Mesodermal cell (in vitro differentiated cells): ENCODE measurements around the gene PDILT.

ENCODE experiments used
- H3K27ac ChIP-seq: 2 replicates; pipeline ENCODE4 v1.7.0; 2013; ENCODE audit warnings: mild to moderate bottlenecking, low read depth, low read length, moderate library complexity; ENCODE audit not compliant: severe bottlenecking
- H3K36me3 ChIP-seq: 2 replicates; pipeline ENCODE4 v1.7.1; 2013; ENCODE audit warnings: mild to moderate bottlenecking, low read length, moderate library complexity; ENCODE audit not compliant: control insufficient read depth, insufficient read depth
- H3K4me1 ChIP-seq: one replicate; pipeline ENCODE4 v1.7.1; 2013; ENCODE audit warnings: mild to moderate bottlenecking, low read length; ENCODE audit not compliant: insufficient read depth, control insufficient read depth, poor library complexity, severe bottlenecking
- H3K4me3 ChIP-seq: 2 replicates; pipeline ENCODE4 v1.7.0; 2013; ENCODE audit warnings: low read length, control low read depth, mild to moderate bottlenecking; ENCODE audit not compliant: insufficient read depth, poor library complexity, severe bottlenecking; ENCODE audit errors: extremely low read depth
- H3K9me3 ChIP-seq: 2 replicates; pipeline ENCODE4 v1.7.1; 2013; ENCODE audit warnings: mild to moderate bottlenecking, low read length, moderate library complexity; ENCODE audit not compliant: control insufficient read depth
- WGBS, 2 experiments: methylation state at CpG; one replicate each; pipeline ENCODE4 v1.1.5; 2013; ENCODE audit warnings: missing lambda C conversion rate in 2 of 2; ENCODE audit not compliant: insufficient coverage in 2 of 2; 5-methylcytosine and 5-hydroxymethylcytosine counted together

Gene PDILT

GRCh38 chr16:20363191-20363590 lies 41.3 kb downstream of the PDILT start:
- 80% methylated on average over 2 of the region's 2 CpGs; no CpG with 5 or more reads in 1 of the 2 experiments for WGBS, 2 experiments
- Histone ChIP-seq H3K36me3 (no peaks in the 10 kb centered on the region), H3K4me3 (no peak overlapping the region), H3K4me1 (no peaks in the 10 kb centered on the region), H3K9me3 (no peaks in the 10 kb centered on the region), H3K27ac (no peak overlapping the region)

GRCh38 chr16:20359997-20360396 lies 44.5 kb downstream of the PDILT start:
- no peaks in the 10 kb centered on the region for H3K4me1 ChIP-seq
- no peaks in the 10 kb centered on the region for H3K36me3 ChIP-seq
- no peak overlapping the region for H3K4me3 ChIP-seq
- 27 to 50% methylated on average over 2 of the region's 2 CpGs for WGBS, 2 experiments
- H3K9me3 ChIP-seq: no peaks in the 10 kb centered on the region
- H3K27ac ChIP-seq: no peak overlapping the region

- H3K36me3 ChIP-seq: no peaks in the 10 kb centered on the region
- no peaks in the 10 kb centered on the region for H3K4me1 ChIP-seq
- H3K27ac ChIP-seq: no peak overlapping the region
- H3K9me3 ChIP-seq: no peaks in the 10 kb centered on the region
- WGBS, 2 experiments: 73 to 79% methylated on average over 5 to 6 of the region's 7 CpGs
- H3K4me3 ChIP-seq: no peak overlapping the region
Observed at GRCh38 chr16:20355114-20355782, 49.3 kb downstream of the PDILT start.

- no peaks in the 10 kb centered on the region for H3K4me1 ChIP-seq
- H3K4me3 ChIP-seq: no peak overlapping the region
- no peaks in the 10 kb centered on the region for H3K9me3 ChIP-seq
- no peaks in the 10 kb centered on the region for H3K36me3 ChIP-seq
- H3K27ac ChIP-seq: no peak overlapping the region
Observed at GRCh38 chr16:20353379-20353778, 51.2 kb downstream of the PDILT start.

- Histone ChIP-seq H3K27ac (no peak within 1 kb of the TSS), H3K4me1 (no peaks in the 10 kb centered on the region), H3K9me3 (no peaks in the 10 kb centered on the region), H3K36me3 (no peaks in the 10 kb centered on the region), H3K4me3 (no peak within 1 kb of the TSS)
- 100% methylated on average over 1 of the region's 2 CpGs for WGBS, 2 experiments
Observed at GRCh38 chr16:20352615-20353014, 51.9 kb downstream of the PDILT start, which contains the start of gene UMOD. Gene UMOD, minus strand, starts transcription at chr16:20352715. Its CDS starts 1,978 bp downstream, at chr16:20350737.

- no peaks in the 10 kb centered on the region for H3K36me3 ChIP-seq
- H3K27ac ChIP-seq: no peak overlapping the region
- no peak overlapping the region for H3K4me3 ChIP-seq
- no peaks in the 10 kb centered on the region for H3K4me1 ChIP-seq
- 90 to 93% methylated on average over 2 of the region's 6 CpGs for WGBS, 2 experiments
- H3K9me3 ChIP-seq: no peaks in the 10 kb centered on the region
Observed at GRCh38 chr16:20349615-20350014, 54.9 kb downstream of the PDILT start.

- no peak overlapping the region for H3K4me3 ChIP-seq
- no peaks in the 10 kb centered on the region for H3K9me3 ChIP-seq
- no peak overlapping the region for H3K27ac ChIP-seq
- 94 to 95% methylated on average over 74 to 76 of the region's 77 CpGs for WGBS, 2 experiments
- H3K36me3 ChIP-seq: no peaks in the 10 kb centered on the region
- no peaks in the 10 kb centered on the region for H3K4me1 ChIP-seq
Observed at GRCh38 chr16:20348365-20349185, 56.0 kb downstream of the PDILT start.

GRCh38 chr16:20347666-20348364 lies 56.7 kb downstream of the PDILT start:
- Histone ChIP-seq H3K9me3 (no peaks in the 10 kb centered on the region), H3K4me3 (no peak overlapping the region), H3K4me1 (no peaks in the 10 kb centered on the region), H3K36me3 (no peaks in the 10 kb centered on the region), H3K27ac (no peak overlapping the region)
- WGBS, 2 experiments: 88 to 94% methylated on average over 10 to 11 of the region's 12 CpGs

- Histone ChIP-seq H3K36me3 (no peaks in the 10 kb centered on the region), H3K9me3 (no peaks in the 10 kb centered on the region), H3K27ac (no peak overlapping the region), H3K4me3 (no peak overlapping the region), H3K4me1 (no peaks in the 10 kb centered on the region)
- 93 to 94% methylated on average over 3 to 4 of the region's 5 CpGs for WGBS, 2 experiments
Observed at GRCh38 chr16:20344611-20345010, 59.9 kb downstream of the PDILT start.

- H3K4me1 ChIP-seq: no peaks in the 10 kb centered on the region
Observed at GRCh38 chr16:20339744-20340143, 64.8 kb downstream of the PDILT start.

More at GRCh38 chr16:20339744-20340143, 64.8 kb downstream of the PDILT start:
- Histone ChIP-seq H3K36me3 (no peaks in the 10 kb centered on the region), H3K4me3 (no peak overlapping the region), H3K9me3 (no peaks in the 10 kb centered on the region), H3K27ac (no peak overlapping the region)
- WGBS, 2 experiments: 81 to 100% methylated on average over 3 of the region's 3 CpGs
